PC-3 (cell line): ENCODE results near the gene MDGA2.

ENCODE experiments used
- EZH2 ChIP-seq: fragments of 300-600 bp; sonication (generic); IDR thresholded peaks from one replicate; pipeline ENCODE4 v1.6.1; 2017; ENCODE audit warnings: antibody characterized with exemption, mild to moderate bottlenecking, low read length; ENCODE audit not compliant: unreplicated experiment
- TF ChIP-seq, protein P1 (sequence below): fragments of 300-600 bp; sonication (generic); conservative IDR thresholded peaks from 2 replicates; pipeline ENCODE4 v1.5.1; 2017; ENCODE audit warnings: antibody characterized with exemption, low read depth, mild to moderate bottlenecking, low read length

DNA sequence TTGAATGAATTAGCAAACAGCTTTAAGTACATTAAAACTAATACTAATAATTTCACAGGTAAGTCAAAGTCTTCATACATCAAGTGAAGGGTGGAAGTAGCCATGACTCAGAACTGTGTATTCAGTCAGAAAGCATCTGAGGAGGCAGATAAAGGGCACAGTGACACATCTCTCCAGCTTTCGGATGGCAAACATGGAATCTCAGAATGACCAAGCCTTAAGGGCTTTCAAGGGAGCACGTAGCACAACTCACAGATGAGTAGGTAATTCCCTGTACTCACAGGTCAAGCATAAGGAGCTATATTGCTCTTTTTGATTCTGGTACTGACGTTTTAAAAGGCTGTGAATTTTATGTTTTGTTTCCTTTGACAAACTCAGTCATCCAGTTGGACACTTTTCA lies 56.0 kb downstream of the MDGA2 start:
- TF ChIP-seq EZH2 = no peak
- TF ChIP-seq, protein P1, sequence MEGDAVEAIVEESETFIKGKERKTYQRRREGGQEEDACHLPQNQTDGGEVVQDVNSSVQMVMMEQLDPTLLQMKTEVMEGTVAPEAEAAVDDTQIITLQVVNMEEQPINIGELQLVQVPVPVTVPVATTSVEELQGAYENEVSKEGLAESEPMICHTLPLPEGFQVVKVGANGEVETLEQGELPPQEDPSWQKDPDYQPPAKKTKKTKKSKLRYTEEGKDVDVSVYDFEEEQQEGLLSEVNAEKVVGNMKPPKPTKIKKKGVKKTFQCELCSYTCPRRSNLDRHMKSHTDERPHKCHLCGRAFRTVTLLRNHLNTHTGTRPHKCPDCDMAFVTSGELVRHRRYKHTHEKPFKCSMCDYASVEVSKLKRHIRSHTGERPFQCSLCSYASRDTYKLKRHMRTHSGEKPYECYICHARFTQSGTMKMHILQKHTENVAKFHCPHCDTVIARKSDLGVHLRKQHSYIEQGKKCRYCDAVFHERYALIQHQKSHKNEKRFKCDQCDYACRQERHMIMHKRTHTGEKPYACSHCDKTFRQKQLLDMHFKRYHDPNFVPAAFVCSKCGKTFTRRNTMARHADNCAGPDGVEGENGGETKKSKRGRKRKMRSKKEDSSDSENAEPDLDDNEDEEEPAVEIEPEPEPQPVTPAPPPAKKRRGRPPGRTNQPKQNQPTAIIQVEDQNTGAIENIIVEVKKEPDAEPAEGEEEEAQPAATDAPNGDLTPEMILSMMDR = no peak
